ENCODE data around the gene ZNHIT1. TPM values are rescaled to one million over a fixed set of nuclear protein-coding genes. Genes with fewer than 3 reads are reported as not detected.

ZNHIT1 gene
- total RNA-seq, 2 donors from 2014 or later: 57.6 to 57.8 TPM

Other genes starting within 250 kb of the ZNHIT1 start
- not detected for gene MUC12, start 248.6 kb upstream of the ZNHIT1 start, total RNA-seq
- not detected for gene MUC17, start 198.1 kb upstream of the ZNHIT1 start, total RNA-seq
- gene TRIM56, start 132.7 kb upstream of the ZNHIT1 start, total RNA-seq: 10 to 100 TPM; 54.8 to 73.7 TPM
- gene SERPINE1, start 91.1 kb upstream of the ZNHIT1 start, total RNA-seq: not detected
- gene AP1S1, start 63.7 kb upstream of the ZNHIT1 start, total RNA-seq: 10 to 100 TPM; 30.9 to 39.4 TPM
- under 1 TPM in 1 of 2 donors, not detected in 1; 0.31 TPM for gene VGF, start 52.6 kb upstream of the ZNHIT1 start, total RNA-seq
- gene NAT16, start 37.9 kb upstream of the ZNHIT1 start, total RNA-seq: not detected
- gene MOGAT3, start 17.1 kb upstream of the ZNHIT1 start, total RNA-seq: not detected
- gene PLOD3, start 584 bp upstream of the ZNHIT1 start, total RNA-seq: 10 to 100 TPM; 66.2 to 72.3 TPM
- 10 to 100 TPM; 16.6 to 34.0 TPM for gene CLDN15, start 19.6 kb downstream of the ZNHIT1 start, total RNA-seq
- gene FIS1, start 26.9 kb downstream of the ZNHIT1 start, total RNA-seq: 100 to 1,000 TPM in 1 of 2 donors, 10 to 100 TPM in 1; 93.1 to 102 TPM
- gene IFT22, start 103.6 kb downstream of the ZNHIT1 start, total RNA-seq: 1 to 10 TPM; 5.5 to 6.0 TPM
- not detected for gene COL26A1, start 144.7 kb downstream of the ZNHIT1 start, total RNA-seq